GM19324 (cell line): ENCODE measurements around the gene ALDH1A2.

Source experiments
- ATAC-seq: cut with Tn5 transposase; IDR thresholded peaks from one replicate; pipeline ENCODE4 v1.9.1; 2021; ENCODE audit warnings: mild to moderate bottlenecking, moderate library complexity; ENCODE audit not compliant: unreplicated experiment, low FRiP score

The ALDH1A2 gene

GRCh38 chr15:57915827-57916531, 149.5 kb downstream of the ALDH1A2 start:
- no peak for ATAC-seq

GRCh38 chr15:57914350-57915055, 151.0 kb downstream of the ALDH1A2 start:
- ATAC-seq, result no peak

- ATAC-seq, result no peak
Measured at GRCh38 chr15:57911247-57911646, 154.3 kb downstream of the ALDH1A2 start.

GRCh38 chr15:57910672-57911071, 154.8 kb downstream of the ALDH1A2 start:
- ATAC-seq, result no peak

- ATAC-seq, result no peak
Measured at GRCh38 chr15:57909388-57909787, 156.1 kb downstream of the ALDH1A2 start.

GRCh38 chr15:57903626-57904025, 161.9 kb downstream of the ALDH1A2 start:
- no peak for ATAC-seq
